HCT116 (cell line): Measurements from ENCODE around the gene NR2C2. TPM values are rescaled to one million over a fixed set of nuclear protein-coding genes. Genes with fewer than 3 reads are reported as not detected.

Source experiments
- ATAC-seq: fragments of 200-7000 bp; cut with Tn5 transposase; 2 replicates; pipeline ENCODE4 v1.9.1; 2020; ENCODE audit warnings: mild to moderate bottlenecking, moderate library complexity
- BruUV-seq: library from RNA; stranded (reverse); fragments of 400-500 nt; replicated peaks from 2 replicates; lab custom pipeline; 2021; lab: Mats Ljungman, UMichigan
- CTCF ChIA-PET: fragments of 300-600 bp; sonication (Branson Sonifier 250); formaldehyde crosslinking; loops from one replicate; lab custom pipeline; 2021; ENCODE audit warnings: antibody characterized with exemption; lab: Charles Lee
- POLR2A ChIA-PET: fragments of 300-600, 350-600 bp; sonication (Branson Sonifier 250); formaldehyde crosslinking; loops from one replicate; lab custom pipeline; 2021; ENCODE audit warnings: antibody characterized with exemption; lab: Charles Lee
- RAD21 ChIA-PET, 2 experiments: fragments of 300-600 bp; sonication (Branson Sonifier 250); formaldehyde crosslinking; loops; one replicate each; lab custom pipeline; 2023; ENCODE audit warnings: low total read pairs in 2 of 2; ENCODE audit not compliant: uncharacterized antibody in 2 of 2, unreplicated experiment in 2 of 2, low non-redundant PET in 1 of 2; lab: Charles Lee
- DNase-seq: peaks from one replicate; pipeline ENCODE4 v3.0.0-alpha.2; 2010; ENCODE audit warnings: low read depth, low spot score
- H2AFZ ChIP-seq: fragments of 200-600 bp; shearing (Covaris generic), sonication (generic); 2 replicates; pipeline ENCODE4 v1.6.1; 2017; ENCODE audit warnings: low read depth, mixed run types, mixed read lengths, antibody characterized with exemption, low read length; ENCODE audit not compliant: poor library complexity, severe bottlenecking
- H3K27ac ChIP-seq: 2 replicates; pipeline ENCODE4 v1.5.1; 2012; ENCODE audit warnings: low read depth, low read length
- H3K27me3 ChIP-seq: fragments of 200-600 bp; sonication (generic); 2 replicates; pipeline ENCODE4 v1.6.1; 2016; ENCODE audit warnings: mixed run types, low read length, mixed read lengths; ENCODE audit not compliant: insufficient read depth
- H3K36me3 ChIP-seq, 2 experiments: fragments of 200-500 bp in 1 of 2; fragments of 200-600 bp in 1 of 2; sonication (Bioruptor generic) in 1 of 2; sonication (generic) in 1 of 2; 2 replicates each; pipeline versions ENCODE4 v1.5.1 to v1.6.1; 2014 to 2016; ENCODE audit warnings: low read length in 2 of 2, inconsistent platforms in 1 of 2, mixed read lengths in 1 of 2, mixed run types in 1 of 2; ENCODE audit not compliant: insufficient read depth in 2 of 2, control insufficient read depth in 1 of 2
- H3K4me1 ChIP-seq, 2 experiments: fragments of 200-600 bp in 1 of 2; sonication (generic) in 1 of 2; 2 replicates each; pipeline versions ENCODE4 v1.5.1 to v1.6.1; 2012 to 2017; ENCODE audit warnings: low read length in 2 of 2, inconsistent platforms in 1 of 2, mild to moderate bottlenecking in 1 of 2, mixed read lengths in 1 of 2, mixed run types in 1 of 2, moderate library complexity in 1 of 2; ENCODE audit not compliant: insufficient read depth in 2 of 2, control insufficient read depth in 1 of 2
- H3K4me2 ChIP-seq: fragments of 200-600 bp; sonication (generic); 2 replicates; pipeline ENCODE4 v1.6.1; 2017; ENCODE audit warnings: mixed run types, low read length, mixed read lengths
- H3K4me3 ChIP-seq, 2 experiments: fragments of 200-600 bp in 1 of 2; sonication (generic) in 1 of 2; replicated peaks in 1 of 2; 2 replicates each; pipeline ENCODE4 v1.5.1; 2011 to 2016; ENCODE audit warnings: low read length in 2 of 2, control low read depth in 1 of 2, low read depth in 1 of 2, mild to moderate bottlenecking in 1 of 2, mixed read lengths in 1 of 2, mixed run types in 1 of 2
- H3K79me2 ChIP-seq: fragments of 200-600 bp; sonication (generic); 2 replicates; pipeline ENCODE4 v1.6.1; 2017; ENCODE audit warnings: mild to moderate bottlenecking, mixed run types, low read length, moderate library complexity, mixed read lengths; ENCODE audit not compliant: insufficient read depth
- H3K9ac ChIP-seq: fragments of 200-600 bp; sonication (generic); 2 replicates; pipeline ENCODE4 v1.6.1; 2016; ENCODE audit warnings: low read length, mixed read lengths
- H3K9me2 ChIP-seq: fragments of 200-600 bp; sonication (generic), shearing (Covaris generic); 2 replicates; pipeline ENCODE4 v1.6.1; 2017; ENCODE audit warnings: mixed run types, mild to moderate bottlenecking, moderate library complexity; ENCODE audit not compliant: insufficient read depth
- H3K9me3 ChIP-seq, 2 experiments: fragments of 200-500 bp in 1 of 2; fragments of 200-600 bp in 1 of 2; sonication (Bioruptor generic) in 1 of 2; sonication (generic) in 1 of 2; 2 replicates each; pipeline ENCODE4 v1.6.1; 2014 to 2017; ENCODE audit warnings: low read length in 2 of 2, mixed read lengths in 2 of 2, inconsistent platforms in 1 of 2, low read depth in 1 of 2, mild to moderate bottlenecking in 1 of 2, mixed run types in 1 of 2, moderate library complexity in 1 of 2; ENCODE audit not compliant: control insufficient read depth in 1 of 2, insufficient read depth in 1 of 2
- H4K20me1 ChIP-seq: fragments of 200-600 bp; sonication (generic), shearing (Covaris generic); 2 replicates; pipeline ENCODE4 v1.6.1; 2017; ENCODE audit warnings: mixed run types, mild to moderate bottlenecking, moderate library complexity; ENCODE audit not compliant: insufficient read depth
- CEBPB ChIP-seq: IDR thresholded peaks from 2 replicates; pipeline ENCODE4 v1.6.1; 2012; ENCODE audit warnings: low read depth
- EGR1 ChIP-seq: IDR thresholded peaks from 2 replicates; pipeline ENCODE4 v1.6.1; 2012; ENCODE audit warnings: low read depth
- POLR2AphosphoS5 ChIP-seq: IDR thresholded peaks from 2 replicates; pipeline ENCODE4 v1.6.1; 2011; ENCODE audit warnings: mild to moderate bottlenecking, low read depth, low read length, moderate library complexity
- SP1 ChIP-seq: IDR thresholded peaks from 2 replicates; pipeline ENCODE4 v1.6.1; 2012; ENCODE audit warnings: low read depth
- TCF7L2 ChIP-seq: IDR thresholded peaks from 2 replicates; pipeline ENCODE4 v1.7.0; 2011; ENCODE audit warnings: borderline replicate concordance, inconsistent platforms; ENCODE audit not compliant: insufficient read depth, insufficient read length; ENCODE audit errors: extremely low read depth
- ZNF274 ChIP-seq: fragments of 200-500 bp; sonication (Bioruptor generic); IDR thresholded peaks from 2 replicates; pipeline ENCODE4 v1.6.1; 2014; ENCODE audit warnings: mild to moderate bottlenecking, low read depth, low read length, inconsistent platforms
- intact Hi-C: fragments of 100-400 bp; cut with micrococcal nuclease; formaldehyde crosslinking; loops from 2 replicates; pipeline ENCODE4 v1.10.0; 2022
- total RNA-seq: library from RNA; stranded (reverse); gene quantifications from one replicate; pipeline ENCODE4 v1.2.1, GENCODE V29; 2021; ENCODE audit not compliant: unreplicated experiment
- TF ChIP-seq, protein P1 (sequence below): IDR thresholded peaks from 2 replicates; pipeline ENCODE4 v1.6.1; 2012; ENCODE audit warnings: low read depth

Gene NR2C2
- total RNA-seq, 1 experiment from 2014 or later: 45.0 TPM

DNA sequence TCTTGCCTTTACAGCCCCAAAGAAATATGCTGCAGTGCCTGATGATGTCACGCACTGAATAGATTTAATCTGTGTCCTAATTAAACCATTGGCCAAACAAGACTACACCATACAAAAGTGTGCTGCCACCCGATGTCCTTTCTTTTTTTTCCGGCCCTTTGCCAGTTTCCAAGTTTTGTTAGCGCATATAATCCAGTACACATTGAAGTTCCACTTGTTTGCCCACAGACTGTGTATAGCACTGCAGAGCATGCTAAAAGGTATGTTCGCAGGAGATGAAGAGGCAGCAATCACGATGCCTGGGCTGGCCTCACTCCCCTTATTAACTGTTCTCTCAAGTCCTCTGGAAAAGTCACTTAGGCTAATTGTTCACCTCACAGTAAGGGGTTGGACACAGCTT lies 90.9 kb downstream of the NR2C2 start:
- no peak for DNase-seq
- no peak overlapping the region for H2AFZ ChIP-seq
- no peak overlapping the region for H3K4me3 ChIP-seq
- H3K36me3 ChIP-seq: peaks cover 34 to 51% of the 10 kb centered on the region in 2 experiments
- H3K9me2 ChIP-seq: no peaks in the 10 kb centered on the region
- no peaks in the 10 kb centered on the region for H3K27me3 ChIP-seq
- no TSS peak for BruUV-seq
- POLR2A ChIA-PET: no interaction called here
- H4K20me1 ChIP-seq: no peaks in the 10 kb centered on the region
- intact Hi-C loops: no loop called here
- no peak overlapping the region for H3K4me2 ChIP-seq
- no peaks in the 10 kb centered on the region for H3K9me3 ChIP-seq
- H3K27ac ChIP-seq: no peak overlapping the region
- H3K4me1 ChIP-seq: no peaks in the 10 kb centered on the region
- RAD21 ChIA-PET: no interaction called here
- no peak for ATAC-seq
- CTCF ChIA-PET: interaction anchor here (1.5 kb wide), 1 partner anchor 13 kb away, joined by 4 read pairs; no protein-coding TSS in a partner anchor
- H3K79me2 ChIP-seq: no peaks in the 10 kb centered on the region; the same call in 1 of the 2 replicates
- no peak overlapping the region for H3K9ac ChIP-seq
- TF ChIP-seq TCF7L2 (no peak), SP1 (no peak), POLR2AphosphoS5 (no peak), CEBPB (no peak), EGR1 (no peak), ZNF274 (no peak)
- TF ChIP-seq, protein P1, sequence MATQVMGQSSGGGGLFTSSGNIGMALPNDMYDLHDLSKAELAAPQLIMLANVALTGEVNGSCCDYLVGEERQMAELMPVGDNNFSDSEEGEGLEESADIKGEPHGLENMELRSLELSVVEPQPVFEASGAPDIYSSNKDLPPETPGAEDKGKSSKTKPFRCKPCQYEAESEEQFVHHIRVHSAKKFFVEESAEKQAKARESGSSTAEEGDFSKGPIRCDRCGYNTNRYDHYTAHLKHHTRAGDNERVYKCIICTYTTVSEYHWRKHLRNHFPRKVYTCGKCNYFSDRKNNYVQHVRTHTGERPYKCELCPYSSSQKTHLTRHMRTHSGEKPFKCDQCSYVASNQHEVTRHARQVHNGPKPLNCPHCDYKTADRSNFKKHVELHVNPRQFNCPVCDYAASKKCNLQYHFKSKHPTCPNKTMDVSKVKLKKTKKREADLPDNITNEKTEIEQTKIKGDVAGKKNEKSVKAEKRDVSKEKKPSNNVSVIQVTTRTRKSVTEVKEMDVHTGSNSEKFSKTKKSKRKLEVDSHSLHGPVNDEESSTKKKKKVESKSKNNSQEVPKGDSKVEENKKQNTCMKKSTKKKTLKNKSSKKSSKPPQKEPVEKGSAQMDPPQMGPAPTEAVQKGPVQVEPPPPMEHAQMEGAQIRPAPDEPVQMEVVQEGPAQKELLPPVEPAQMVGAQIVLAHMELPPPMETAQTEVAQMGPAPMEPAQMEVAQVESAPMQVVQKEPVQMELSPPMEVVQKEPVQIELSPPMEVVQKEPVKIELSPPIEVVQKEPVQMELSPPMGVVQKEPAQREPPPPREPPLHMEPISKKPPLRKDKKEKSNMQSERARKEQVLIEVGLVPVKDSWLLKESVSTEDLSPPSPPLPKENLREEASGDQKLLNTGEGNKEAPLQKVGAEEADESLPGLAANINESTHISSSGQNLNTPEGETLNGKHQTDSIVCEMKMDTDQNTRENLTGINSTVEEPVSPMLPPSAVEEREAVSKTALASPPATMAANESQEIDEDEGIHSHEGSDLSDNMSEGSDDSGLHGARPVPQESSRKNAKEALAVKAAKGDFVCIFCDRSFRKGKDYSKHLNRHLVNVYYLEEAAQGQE: no peak
- TF ChIP-seq, all 23 proteins: peak for 0
